ENCODE measurements around the gene TOB1.

DNA sequence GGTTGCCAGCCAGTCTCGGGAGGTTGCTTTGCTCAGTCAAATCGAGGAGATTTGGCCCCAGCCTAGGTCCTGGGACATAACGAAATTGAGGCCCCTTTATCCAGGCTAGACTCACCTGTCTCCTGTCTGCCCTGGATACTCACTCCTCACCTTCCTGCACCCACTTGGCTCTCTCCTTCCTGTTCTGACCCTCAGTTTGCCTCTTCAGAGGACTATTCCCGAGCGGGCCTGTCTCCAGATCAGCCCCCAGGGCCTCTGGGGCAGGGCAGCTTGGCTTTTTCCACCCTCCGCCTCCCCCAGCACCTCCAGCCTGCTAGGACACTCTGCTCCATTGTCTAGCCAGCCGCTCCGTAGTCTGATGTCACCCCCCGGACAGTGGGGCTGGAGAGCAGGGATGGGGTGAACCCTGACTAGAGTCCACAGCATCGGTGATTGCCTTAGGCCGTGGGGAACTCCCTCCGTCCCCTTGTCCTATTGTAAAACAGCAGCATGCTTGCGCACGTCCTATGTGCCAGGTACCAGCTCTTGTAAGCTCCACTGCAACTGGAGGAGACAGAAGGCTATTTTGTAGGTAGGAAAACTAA is 21.9 kb downstream of the TOB1 start:
- TF ChIP-seq, protein P1, sequence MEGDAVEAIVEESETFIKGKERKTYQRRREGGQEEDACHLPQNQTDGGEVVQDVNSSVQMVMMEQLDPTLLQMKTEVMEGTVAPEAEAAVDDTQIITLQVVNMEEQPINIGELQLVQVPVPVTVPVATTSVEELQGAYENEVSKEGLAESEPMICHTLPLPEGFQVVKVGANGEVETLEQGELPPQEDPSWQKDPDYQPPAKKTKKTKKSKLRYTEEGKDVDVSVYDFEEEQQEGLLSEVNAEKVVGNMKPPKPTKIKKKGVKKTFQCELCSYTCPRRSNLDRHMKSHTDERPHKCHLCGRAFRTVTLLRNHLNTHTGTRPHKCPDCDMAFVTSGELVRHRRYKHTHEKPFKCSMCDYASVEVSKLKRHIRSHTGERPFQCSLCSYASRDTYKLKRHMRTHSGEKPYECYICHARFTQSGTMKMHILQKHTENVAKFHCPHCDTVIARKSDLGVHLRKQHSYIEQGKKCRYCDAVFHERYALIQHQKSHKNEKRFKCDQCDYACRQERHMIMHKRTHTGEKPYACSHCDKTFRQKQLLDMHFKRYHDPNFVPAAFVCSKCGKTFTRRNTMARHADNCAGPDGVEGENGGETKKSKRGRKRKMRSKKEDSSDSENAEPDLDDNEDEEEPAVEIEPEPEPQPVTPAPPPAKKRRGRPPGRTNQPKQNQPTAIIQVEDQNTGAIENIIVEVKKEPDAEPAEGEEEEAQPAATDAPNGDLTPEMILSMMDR (IDR thresholded peaks at IDR 0.05): no peak
- TF ChIP-seq POLR2A (IDR thresholded peaks at IDR 0.05): no peak
